Suprapubic skin (tissue), 4 donors: ENCODE measurements around the gene STAG1.

ENCODE experiments used
- EP300 ChIP-seq: sonication (generic); formaldehyde crosslinking; IDR thresholded peaks from one replicate; pipeline ENCODE4 v1.6.1; 2017; ENCODE audit warnings: antibody characterized with exemption
- POLR2A ChIP-seq, 2 donors: fragments of 450-650 bp; IDR thresholded peaks; one replicate each; pipeline ENCODE4 v1.6.1; 2017; ENCODE audit warnings: antibody characterized with exemption in 2 of 2, mild to moderate bottlenecking in 2 of 2, moderate library complexity in 2 of 2
- POLR2AphosphoS5 ChIP-seq, 3 donors: sonication (generic); formaldehyde crosslinking; IDR thresholded peaks; one replicate each; pipeline ENCODE4 v1.6.1; 2017; ENCODE audit warnings: antibody characterized with exemption in 3 of 3
- TF ChIP-seq, protein P1 (sequence below), 2 donors: fragments of 200-600 bp in 1 of 2; fragments of 450-650 bp in 1 of 2; sonication (generic) in 1 of 2; IDR thresholded peaks; one replicate each; pipeline ENCODE4 v1.5.1; 2016 to 2019; ENCODE audit warnings: antibody characterized with exemption in 2 of 2, mild to moderate bottlenecking in 1 of 2, moderate library complexity in 1 of 2

DNA sequence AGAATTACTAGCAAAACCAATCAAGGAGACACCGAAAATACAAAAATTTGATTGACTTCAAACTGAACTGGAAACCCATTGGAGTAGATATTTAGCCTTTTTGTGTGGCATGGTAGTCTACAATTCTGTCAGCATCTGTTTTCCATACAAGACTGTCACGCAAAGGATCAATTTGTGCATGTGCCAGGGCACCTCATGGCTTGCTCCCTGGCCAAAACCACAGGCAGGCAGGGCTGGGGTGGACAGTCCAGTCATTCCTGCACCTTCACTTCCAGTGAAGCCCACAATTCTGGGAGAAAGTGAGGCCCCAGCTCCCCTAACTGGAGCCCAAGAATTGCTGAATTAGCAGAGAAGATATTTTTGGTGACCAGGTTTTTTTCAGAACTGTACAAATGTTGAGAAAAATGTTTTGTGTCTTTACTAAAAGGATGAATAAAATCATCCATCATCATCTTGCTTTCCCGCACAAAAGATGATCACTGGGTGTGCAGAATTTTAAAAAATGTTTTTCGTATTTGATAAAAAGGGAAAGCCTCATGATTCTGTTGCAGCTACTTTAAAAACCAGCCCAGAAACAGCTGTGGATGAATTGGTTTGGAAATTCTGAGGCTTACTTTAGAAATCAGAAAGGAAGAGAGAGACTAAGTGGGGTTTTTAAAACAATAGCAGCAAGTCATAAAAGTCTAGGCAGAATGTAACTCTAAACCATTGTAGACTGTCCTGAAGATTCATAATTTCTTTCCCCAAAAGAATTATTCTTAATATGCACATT is 415.7 kb downstream of the STAG1 start:
- TF ChIP-seq POLR2A (IDR thresholded peaks at IDR 0.05) (no peak), EP300 (no peak), POLR2AphosphoS5 (IDR thresholded peaks at IDR 0.05) (no peak)
- TF ChIP-seq, protein P1, sequence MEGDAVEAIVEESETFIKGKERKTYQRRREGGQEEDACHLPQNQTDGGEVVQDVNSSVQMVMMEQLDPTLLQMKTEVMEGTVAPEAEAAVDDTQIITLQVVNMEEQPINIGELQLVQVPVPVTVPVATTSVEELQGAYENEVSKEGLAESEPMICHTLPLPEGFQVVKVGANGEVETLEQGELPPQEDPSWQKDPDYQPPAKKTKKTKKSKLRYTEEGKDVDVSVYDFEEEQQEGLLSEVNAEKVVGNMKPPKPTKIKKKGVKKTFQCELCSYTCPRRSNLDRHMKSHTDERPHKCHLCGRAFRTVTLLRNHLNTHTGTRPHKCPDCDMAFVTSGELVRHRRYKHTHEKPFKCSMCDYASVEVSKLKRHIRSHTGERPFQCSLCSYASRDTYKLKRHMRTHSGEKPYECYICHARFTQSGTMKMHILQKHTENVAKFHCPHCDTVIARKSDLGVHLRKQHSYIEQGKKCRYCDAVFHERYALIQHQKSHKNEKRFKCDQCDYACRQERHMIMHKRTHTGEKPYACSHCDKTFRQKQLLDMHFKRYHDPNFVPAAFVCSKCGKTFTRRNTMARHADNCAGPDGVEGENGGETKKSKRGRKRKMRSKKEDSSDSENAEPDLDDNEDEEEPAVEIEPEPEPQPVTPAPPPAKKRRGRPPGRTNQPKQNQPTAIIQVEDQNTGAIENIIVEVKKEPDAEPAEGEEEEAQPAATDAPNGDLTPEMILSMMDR (IDR thresholded peaks at IDR 0.05), result no peak
